Tibial artery (tissue), 4 donors: ENCODE measurements around the gene KDM8.

Experiments
- DNase-seq, 2 donors: peaks; one replicate each; pipeline ENCODE4 v3.0.0-alpha.2; 2019
- H3K27ac ChIP-seq, 2 donors: fragments of 200-600 bp; sonication (generic) in 1 of 2; 1 replicate in 1 of 2; 2 replicates in 1 of 2; pipeline ENCODE4 v1.5.1; 2018 to 2019; ENCODE audit warnings: mild to moderate bottlenecking in 1 of 2
- H3K27me3 ChIP-seq, 2 donors: fragments of 200-600 bp; sonication (generic) in 1 of 2; one replicate each; pipeline versions ENCODE4 v1.5.1 to v1.6.0; 2016 to 2019
- H3K36me3 ChIP-seq, 3 donors: fragments of 200-600 bp; sonication (generic) in 2 of 3; one replicate each; pipeline ENCODE4 v1.5.1; 2016 to 2019; ENCODE audit warnings: mild to moderate bottlenecking in 2 of 3
- H3K4me1 ChIP-seq, 4 donors: fragments of 200-600 bp; sonication (generic) in 2 of 4; 1 replicate in 3 of 4; 2 replicates in 1 of 4; pipeline ENCODE4 v1.5.1; 2016 to 2019
- H3K4me3 ChIP-seq, 2 donors: fragments of 200-600 bp; sonication (generic) in 1 of 2; 1 replicate in 1 of 2; 2 replicates in 1 of 2; pipeline ENCODE4 v1.5.1; 2018 to 2019; ENCODE audit warnings: mild to moderate bottlenecking in 2 of 2
- H3K9me3 ChIP-seq, 3 donors: fragments of 200-600 bp; sonication (generic) in 1 of 3; one replicate each; pipeline ENCODE4 v1.5.1; 2016 to 2019
- CTCF ChIP-seq, 2 experiments: fragments of 200-600 bp in 1 of 2; fragments of 450-650 bp in 1 of 2; IDR thresholded peaks; one replicate each; pipeline ENCODE4 v1.5.1; 2017 to 2019; ENCODE audit warnings: antibody characterized with exemption in 2 of 2, mild to moderate bottlenecking in 1 of 2, moderate library complexity in 1 of 2
- intact Hi-C: fragments of 100-400 bp; cut with DNase I; formaldehyde crosslinking; loops from one replicate; pipeline ENCODE4 v1.15.0; 2023; ENCODE audit warnings: low total_unique reads

The KDM8 gene

GRCh38 chr16:27221576-27222248 is 18.4 kb downstream of the KDM8 start:
- TF ChIP-seq CTCF (IDR thresholded peaks at IDR 0.05) = no peak
- Histone ChIP-seq H3K4me3 (no peak overlapping the region), H3K27ac (peak overlapping the region in 1 of 2 donors; percentile 33), H3K36me3 (peaks cover 11 to 70% (median 20%) of the 10 kb centered on the region in 3 donors), H3K9me3 (no peaks in the 10 kb centered on the region), H3K27me3 (no peaks in the 10 kb centered on the region), H3K4me1 (peaks cover 0 to 4% (median 0%) of the 10 kb centered on the region in 4 donors)
- no peak for DNase-seq
- intact Hi-C loops = no loop called here

GRCh38 chr16:27222249-27223225 is 19.2 kb downstream of the KDM8 start:
- Histone ChIP-seq H3K27ac (peak overlapping the region; percentile 28 to 33), H3K9me3 (no peaks in the 10 kb centered on the region), H3K36me3 (peaks cover 11 to 73% (median 26%) of the 10 kb centered on the region in 3 donors), H3K27me3 (no peaks in the 10 kb centered on the region), H3K4me3 (no peak overlapping the region), H3K4me1 (peaks cover 0 to 2% (median 0%) of the 10 kb centered on the region in 4 donors)
- intact Hi-C loops = no loop called here
- no peak for TF ChIP-seq CTCF (IDR thresholded peaks at IDR 0.05)
- peak in 1 of 2 donors; percentile 39 for DNase-seq

GRCh38 chr16:27223226-27223610 is 19.9 kb downstream of the KDM8 start:
- peak in 1 of 2 experiments; percentile 7 for TF ChIP-seq CTCF (IDR thresholded peaks at IDR 0.05)
- no peaks in the 10 kb centered on the region for H3K9me3 ChIP-seq
- H3K4me1 ChIP-seq = no peaks in the 10 kb centered on the region
- intact Hi-C loops = no loop called here
- H3K27ac ChIP-seq = peak overlapping the region in 1 of 2 donors; percentile 0
- DNase-seq = no peak
- H3K4me3 ChIP-seq = no peak overlapping the region
- peaks cover 11 to 71% (median 26%) of the 10 kb centered on the region in 3 donors for H3K36me3 ChIP-seq
- no peaks in the 10 kb centered on the region for H3K27me3 ChIP-seq

GRCh38 chr16:27223701-27224100 is 20.4 kb downstream of the KDM8 start:
- Histone ChIP-seq H3K27me3 (no peaks in the 10 kb centered on the region), H3K4me3 (no peak overlapping the region), H3K36me3 (peaks cover 11 to 66% (median 26%) of the 10 kb centered on the region in 3 donors), H3K27ac (no peak overlapping the region), H3K9me3 (no peaks in the 10 kb centered on the region), H3K4me1 (no peaks in the 10 kb centered on the region)
- TF ChIP-seq CTCF (IDR thresholded peaks at IDR 0.05) = no peak
- no peak for DNase-seq
- intact Hi-C loops = no loop called here

- no peak overlapping the region for H3K4me3 ChIP-seq
- no peaks in the 10 kb centered on the region for H3K9me3 ChIP-seq
- no peaks in the 10 kb centered on the region for H3K4me1 ChIP-seq
- peaks cover 11 to 66% (median 22%) of the 10 kb centered on the region in 3 donors for H3K36me3 ChIP-seq
- DNase-seq = no peak
- intact Hi-C loops = no loop called here
- no peak overlapping the region for H3K27ac ChIP-seq
- H3K27me3 ChIP-seq = no peaks in the 10 kb centered on the region
- no peak for TF ChIP-seq CTCF (IDR thresholded peaks at IDR 0.05)
Observed at GRCh38 chr16:27224271-27224737, 21.0 kb downstream of the KDM8 start.
